Breast epithelium (tissue), 4 donors: ENCODE measurements around the gene SLC12A5. TPM values are rescaled to one million over a fixed set of nuclear protein-coding genes. Genes with fewer than 3 reads are reported as not detected.

Experiments
- DNase-seq, 2 donors: peaks; one replicate each; pipeline ENCODE4 v3.0.0-alpha.2; 2019; ENCODE audit warnings: low spot score in 2 of 2
- H3K27ac ChIP-seq, 2 donors: fragments of 200-600 bp; sonication (generic) in 1 of 2; one replicate each; pipeline ENCODE4 v1.5.1; 2016 to 2019; ENCODE audit warnings: mild to moderate bottlenecking in 1 of 2
- H3K27me3 ChIP-seq, 2 donors: fragments of 200-600 bp; sonication (generic) in 1 of 2; one replicate each; pipeline versions ENCODE4 v1.5.1 to v1.6.0; 2017 to 2019; ENCODE audit warnings: control low read depth in 1 of 2, mild to moderate bottlenecking in 1 of 2
- H3K36me3 ChIP-seq: fragments of 200-600 bp; one replicate; pipeline ENCODE4 v1.5.1; 2019
- H3K4me1 ChIP-seq, 2 donors: fragments of 200-600 bp; sonication (generic); one replicate each; pipeline ENCODE4 v1.5.1; 2016 to 2019; ENCODE audit warnings: control low read depth in 1 of 2
- H3K4me3 ChIP-seq, 3 donors: fragments of 200-600 bp; sonication (generic); 1 replicate in 2 of 3; 2 replicates in 1 of 3; pipeline ENCODE4 v1.5.1; 2016 to 2019; ENCODE audit warnings: mild to moderate bottlenecking in 3 of 3, moderate library complexity in 2 of 3
- H3K9me3 ChIP-seq, 2 donors: fragments of 200-600 bp; sonication (generic) in 1 of 2; one replicate each; pipeline ENCODE4 v1.5.1; 2016 to 2019; ENCODE audit warnings: control low read depth in 1 of 2
- CTCF ChIP-seq, 3 donors: fragments of 450-650 bp; IDR thresholded peaks; one replicate each; pipeline ENCODE4 v1.5.1; 2016 to 2017; ENCODE audit warnings: antibody characterized with exemption in 3 of 3, mild to moderate bottlenecking in 3 of 3, moderate library complexity in 3 of 3
- POLR2A ChIP-seq: fragments of 450-650 bp; IDR thresholded peaks from one replicate; pipeline ENCODE4 v1.6.1; 2016; ENCODE audit warnings: antibody characterized with exemption, mild to moderate bottlenecking, moderate library complexity
- POLR2AphosphoS5 ChIP-seq, 3 donors: sonication (generic); formaldehyde crosslinking; IDR thresholded peaks; one replicate each; pipeline ENCODE4 v1.6.1; 2017; ENCODE audit warnings: antibody characterized with exemption in 3 of 3
- intact Hi-C: fragments of 100-400 bp; cut with DNase I; formaldehyde crosslinking; loops from one replicate; pipeline ENCODE4 v1.15.1; 2023; ENCODE audit warnings: low total_unique reads
- total RNA-seq, 3 donors: library from RNA; depleted of rRNA; stranded (reverse); fragments of >200 nt; gene quantifications; one replicate each; pipeline ENCODE4 v1.1.0, GENCODE V29; 2016

SLC12A5 gene
- total RNA-seq, 3 donors from 2014 or later: 0.33 TPM; not detected in 2

- H3K9me3 ChIP-seq: no peaks in the 10 kb centered on the region
- peaks cover 0 to 17% of the 10 kb centered on the region in 2 donors for H3K27me3 ChIP-seq
These were observed 72.0 kb downstream of the SLC12A5 start for GRCh38 chr20:46100988-46101387.

GRCh38 chr20:46101957-46102356, 72.9 kb downstream of the SLC12A5 start:
- Histone ChIP-seq H3K27ac (no peak overlapping the region), H3K27me3 (peaks cover 0 to 17% of the 10 kb centered on the region in 2 donors), H3K4me1 (no peaks in the 10 kb centered on the region), H3K4me3 (no peak overlapping the region), H3K36me3 (no peaks in the 10 kb centered on the region), H3K9me3 (no peaks in the 10 kb centered on the region)
- DNase-seq: no peak
- intact Hi-C loops: no loop called here
- TF ChIP-seq POLR2A (no peak), POLR2AphosphoS5 (IDR thresholded peaks at IDR 0.05) (no peak), CTCF (IDR thresholded peaks at IDR 0.05) (no peak)

More at GRCh38 chr20:46100988-46101387, 72.0 kb downstream of the SLC12A5 start:
- no peak overlapping the region for H3K27ac ChIP-seq
- TF ChIP-seq POLR2A (no peak), POLR2AphosphoS5 (IDR thresholded peaks at IDR 0.05) (no peak)
- DNase-seq: no peak
- intact Hi-C loops: no loop called here
- no peak overlapping the region for H3K4me3 ChIP-seq
- no peaks in the 10 kb centered on the region for H3K36me3 ChIP-seq
- no peaks in the 10 kb centered on the region for H3K4me1 ChIP-seq

- H3K9me3 ChIP-seq: no peaks in the 10 kb centered on the region
- H3K36me3 ChIP-seq: no peaks in the 10 kb centered on the region
- DNase-seq: no peak
- no peak overlapping the region for H3K27ac ChIP-seq
- no peak overlapping the region for H3K4me3 ChIP-seq
- peaks cover 0 to 17% of the 10 kb centered on the region in 2 donors for H3K27me3 ChIP-seq
- intact Hi-C loops: no loop called here
- H3K4me1 ChIP-seq: no peaks in the 10 kb centered on the region
- TF ChIP-seq CTCF (IDR thresholded peaks at IDR 0.05) (no peak), POLR2AphosphoS5 (IDR thresholded peaks at IDR 0.05) (no peak), POLR2A (no peak)
These were observed 73.9 kb downstream of the SLC12A5 start for GRCh38 chr20:46102940-46103339.

- Histone ChIP-seq H3K27me3 (peaks cover 0 to 17% of the 10 kb centered on the region in 2 donors), H3K36me3 (no peaks in the 10 kb centered on the region), H3K4me3 (no peak overlapping the region), H3K9me3 (no peaks in the 10 kb centered on the region), H3K4me1 (no peaks in the 10 kb centered on the region), H3K27ac (no peak overlapping the region)
- TF ChIP-seq POLR2AphosphoS5 (IDR thresholded peaks at IDR 0.05): no peak
- TF ChIP-seq POLR2A: no peak
- no peak for TF ChIP-seq CTCF (IDR thresholded peaks at IDR 0.05)
- intact Hi-C loops: no loop called here
- no peak for DNase-seq
These were observed 75.2 kb downstream of the SLC12A5 start for GRCh38 chr20:46104262-46104661.

GRCh38 chr20:46107061-46107460, 78.0 kb downstream of the SLC12A5 start:
- Histone ChIP-seq H3K4me1 (no peaks in the 10 kb centered on the region), H3K27ac (no peak overlapping the region), H3K4me3 (no peak overlapping the region), H3K9me3 (no peaks in the 10 kb centered on the region), H3K36me3 (no peaks in the 10 kb centered on the region), H3K27me3 (no peaks in the 10 kb centered on the region)
- intact Hi-C loops: no loop called here
- no peak for DNase-seq
- TF ChIP-seq POLR2AphosphoS5 (IDR thresholded peaks at IDR 0.05) (no peak), CTCF (IDR thresholded peaks at IDR 0.05) (no peak), POLR2A (no peak)

GRCh38 chr20:46108435-46108841, 79.4 kb downstream of the SLC12A5 start:
- no peak overlapping the region for H3K27ac ChIP-seq
- H3K9me3 ChIP-seq: no peaks in the 10 kb centered on the region
- H3K27me3 ChIP-seq: no peaks in the 10 kb centered on the region
- intact Hi-C loops: no loop called here
- TF ChIP-seq POLR2AphosphoS5 (IDR thresholded peaks at IDR 0.05) (no peak), CTCF (IDR thresholded peaks at IDR 0.05) (no peak), POLR2A (no peak)
- no peaks in the 10 kb centered on the region for H3K4me1 ChIP-seq
- no peak for DNase-seq
- H3K4me3 ChIP-seq: no peak overlapping the region
- no peaks in the 10 kb centered on the region for H3K36me3 ChIP-seq
